ENCODE data around the gene CATSPER4. TPM values are rescaled to one million over a fixed set of nuclear protein-coding genes. Genes with fewer than 3 reads are reported as not detected.
A peak's percentile ranks its signal among the peaks of the same experiment; 100 is the strongest.

Gene CATSPER4
- total RNA-seq, 1 donor from 2014 or later: 0.29 TPM

DNA sequence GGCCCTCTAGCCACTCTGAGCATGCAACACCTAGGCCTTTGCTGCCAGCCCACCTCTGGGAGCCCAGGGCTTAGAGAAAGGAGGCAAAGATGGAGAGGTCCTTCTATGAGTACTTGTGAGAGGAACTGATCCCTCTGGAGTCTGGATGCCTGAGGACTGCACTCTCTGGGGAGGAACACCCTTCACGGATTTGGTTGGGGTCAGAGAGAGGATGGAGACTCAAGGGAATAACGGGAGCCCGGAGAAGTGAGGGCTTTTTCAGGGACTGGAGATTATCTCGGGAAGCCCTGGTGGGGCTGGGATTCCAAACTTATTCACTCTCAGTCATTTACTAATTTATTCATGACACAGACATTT lies 21.2 kb upstream of the CATSPER4 start:
- H3K27ac Mint-ChIP-seq: peak overlapping the region; percentile 85
- H3K27me3 Mint-ChIP-seq (ENCODE audit: low read depth): no peaks in the 10 kb centered on the region
- H3K36me3 Mint-ChIP-seq: no peaks in the 10 kb centered on the region
- TF ChIP-seq, protein P1, sequence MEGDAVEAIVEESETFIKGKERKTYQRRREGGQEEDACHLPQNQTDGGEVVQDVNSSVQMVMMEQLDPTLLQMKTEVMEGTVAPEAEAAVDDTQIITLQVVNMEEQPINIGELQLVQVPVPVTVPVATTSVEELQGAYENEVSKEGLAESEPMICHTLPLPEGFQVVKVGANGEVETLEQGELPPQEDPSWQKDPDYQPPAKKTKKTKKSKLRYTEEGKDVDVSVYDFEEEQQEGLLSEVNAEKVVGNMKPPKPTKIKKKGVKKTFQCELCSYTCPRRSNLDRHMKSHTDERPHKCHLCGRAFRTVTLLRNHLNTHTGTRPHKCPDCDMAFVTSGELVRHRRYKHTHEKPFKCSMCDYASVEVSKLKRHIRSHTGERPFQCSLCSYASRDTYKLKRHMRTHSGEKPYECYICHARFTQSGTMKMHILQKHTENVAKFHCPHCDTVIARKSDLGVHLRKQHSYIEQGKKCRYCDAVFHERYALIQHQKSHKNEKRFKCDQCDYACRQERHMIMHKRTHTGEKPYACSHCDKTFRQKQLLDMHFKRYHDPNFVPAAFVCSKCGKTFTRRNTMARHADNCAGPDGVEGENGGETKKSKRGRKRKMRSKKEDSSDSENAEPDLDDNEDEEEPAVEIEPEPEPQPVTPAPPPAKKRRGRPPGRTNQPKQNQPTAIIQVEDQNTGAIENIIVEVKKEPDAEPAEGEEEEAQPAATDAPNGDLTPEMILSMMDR (IDR thresholded peaks at IDR 0.05; ENCODE audit: unreplicated experiment): no peak
- H3K9me3 Mint-ChIP-seq: no peaks in the 10 kb centered on the region
- peaks cover 31% of the 10 kb centered on the region for H3K4me1 Mint-ChIP-seq
- DNase-seq (ENCODE audit: low spot score in 2 of 2, unreplicated experiment in 2 of 2): no peak
- peak overlapping the region; percentile 87 for H3K4me3 Mint-ChIP-seq

DNA sequence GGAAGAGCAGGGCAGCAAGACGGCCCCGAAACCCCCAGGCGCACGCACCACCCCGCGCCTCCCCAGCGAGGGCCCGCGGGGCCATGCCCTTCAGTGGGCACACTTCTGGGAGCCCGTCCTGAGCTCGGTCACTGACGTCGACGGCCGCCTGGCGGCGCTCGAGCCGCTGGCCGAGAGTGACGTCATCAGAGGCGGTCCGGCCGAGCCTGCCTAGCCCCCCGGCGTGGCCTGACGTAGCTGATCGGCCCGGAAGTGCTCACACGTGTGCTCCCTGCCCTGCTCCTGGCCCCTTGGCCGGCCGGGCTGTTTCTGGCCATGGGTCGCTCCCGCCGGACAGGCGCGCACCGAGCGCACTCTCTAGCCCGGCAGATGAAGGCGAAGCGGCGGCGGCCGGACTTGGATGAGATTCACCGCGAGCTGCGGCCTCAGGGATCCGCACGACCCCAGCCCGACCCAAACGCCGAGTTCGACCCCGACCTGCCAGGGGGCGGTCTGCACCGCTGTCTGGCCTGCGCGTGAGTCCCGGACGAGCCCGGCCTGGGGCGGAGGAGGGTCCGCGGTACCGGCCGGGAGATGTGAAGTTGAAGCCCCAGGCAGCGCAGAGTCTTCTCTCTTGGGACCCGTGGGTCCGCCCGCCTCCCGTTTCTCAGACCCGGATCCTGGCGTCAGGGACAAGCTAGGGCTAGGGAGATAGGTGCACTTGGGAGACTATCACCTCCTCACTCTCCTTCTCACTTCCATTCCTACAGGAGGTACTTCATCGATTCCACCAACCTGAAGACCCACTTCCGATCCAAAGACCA lies 20.5 kb upstream of the CATSPER4 start, which contains the start of gene ZNF593:
TSS of gene ZNF593 (plus strand) at position 240 of the 803 bp plus-strand sequence. CDS start at position 316, 76 bp downstream.
- Mint-ChIP-seq H3K4me3 (peak within 1 kb of the TSS; percentile 87), H3K4me1 (peaks cover 25% of the 10 kb centered on the region), H3K9me3 (no peaks in the 10 kb centered on the region), H3K36me3 (no peaks in the 10 kb centered on the region), H3K27me3 (ENCODE audit: low read depth) (no peaks in the 10 kb centered on the region), H3K27ac (peak within 1 kb of the TSS; percentile 93)
- peak; percentile 85 to 93 for DNase-seq (ENCODE audit: low spot score in 2 of 2, unreplicated experiment in 2 of 2)
- TF ChIP-seq, protein P1 (IDR thresholded peaks at IDR 0.05; ENCODE audit: unreplicated experiment): peak; percentile 94

DNA sequence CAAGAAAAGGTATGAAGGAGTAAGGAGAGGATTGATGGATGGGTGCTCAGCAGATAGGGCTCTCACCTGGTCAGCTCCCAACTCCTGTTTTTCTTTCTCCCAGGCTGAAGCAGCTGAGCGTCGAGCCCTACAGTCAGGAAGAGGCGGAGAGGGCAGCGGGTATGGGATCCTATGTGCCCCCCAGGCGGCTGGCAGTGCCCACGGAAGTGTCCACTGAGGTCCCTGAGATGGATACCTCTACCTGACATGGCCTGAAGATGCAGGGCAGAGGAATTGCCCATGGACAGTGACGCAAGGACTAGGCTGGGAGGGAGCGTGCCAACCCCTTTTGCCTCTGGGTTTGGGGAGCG lies 20.0 kb upstream of the CATSPER4 start:
- no peak for DNase-seq (ENCODE audit: low spot score in 2 of 2, unreplicated experiment in 2 of 2)
- H3K36me3 Mint-ChIP-seq: no peaks in the 10 kb centered on the region
- H3K4me1 Mint-ChIP-seq: peaks cover 25% of the 10 kb centered on the region
- H3K27me3 Mint-ChIP-seq (ENCODE audit: low read depth): no peaks in the 10 kb centered on the region
- H3K9me3 Mint-ChIP-seq: no peaks in the 10 kb centered on the region
- peak overlapping the region; percentile 61 for H3K27ac Mint-ChIP-seq
- H3K4me3 Mint-ChIP-seq: peak overlapping the region; percentile 87
- TF ChIP-seq, protein P1 (IDR thresholded peaks at IDR 0.05; ENCODE audit: unreplicated experiment): no peak

DNA sequence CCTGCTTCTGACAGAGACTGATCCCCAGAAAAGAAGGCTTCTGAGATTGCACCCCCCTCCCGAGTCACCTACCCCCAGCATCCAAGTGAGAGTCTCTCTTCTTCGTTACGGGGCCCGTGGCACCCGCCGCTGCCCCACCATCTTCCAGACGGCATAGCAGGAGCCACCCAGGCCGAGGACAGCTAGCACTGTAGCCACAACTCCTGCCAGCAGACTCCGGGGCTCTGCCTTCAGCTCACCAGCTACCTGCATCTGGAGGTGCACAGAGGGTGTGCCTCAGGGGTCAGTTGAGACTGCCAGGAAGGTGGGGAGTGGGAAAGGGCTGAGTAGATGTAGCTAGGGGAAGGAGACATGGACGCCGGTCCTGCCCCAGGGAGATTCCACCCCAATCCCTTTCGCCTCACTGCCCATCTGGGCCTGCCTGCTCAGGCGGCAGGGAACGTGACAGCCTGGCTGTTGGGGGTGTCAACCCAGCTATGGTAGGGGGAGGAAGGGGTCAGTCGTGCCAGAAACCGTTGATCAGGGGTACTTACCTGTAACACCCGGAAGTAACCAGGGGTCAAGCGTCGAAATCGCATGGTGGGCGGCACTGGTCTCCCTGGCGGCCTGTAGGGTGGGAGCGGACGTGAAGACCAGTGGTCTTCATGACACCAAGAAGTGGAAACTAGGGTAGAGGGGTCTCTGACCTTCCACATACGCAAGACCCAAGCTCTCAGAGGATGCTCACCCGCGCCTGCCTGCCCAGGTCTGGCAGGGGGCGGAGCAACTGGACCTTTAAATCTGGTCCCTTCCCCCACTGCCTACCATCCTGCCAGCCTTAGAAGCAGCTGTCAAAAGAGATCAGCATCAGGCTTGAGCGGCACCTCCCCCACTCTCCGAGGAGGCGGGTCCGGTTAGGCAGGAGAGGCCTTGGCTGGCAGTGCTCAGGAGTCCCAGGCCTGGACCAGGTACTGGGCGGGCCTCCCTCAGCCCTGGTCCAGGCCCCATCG lies 19.0 kb upstream of the CATSPER4 start, which contains the start of gene ZNF593OS:
TSS of gene ZNF593OS (minus strand) at position 749 of the 989 bp plus-strand sequence. CDS start at position 578, 171 bp downstream.
- peak within 1 kb of the TSS; percentile 87 for H3K4me3 Mint-ChIP-seq
- H3K36me3 Mint-ChIP-seq: no peaks in the 10 kb centered on the region
- no peaks in the 10 kb centered on the region for H3K9me3 Mint-ChIP-seq
- TF ChIP-seq, protein P1 (IDR thresholded peaks at IDR 0.05; ENCODE audit: unreplicated experiment): no peak
- no peak for DNase-seq (ENCODE audit: low spot score in 2 of 2, unreplicated experiment in 2 of 2)
- H3K4me1 Mint-ChIP-seq: peaks cover 25% of the 10 kb centered on the region
- no peaks in the 10 kb centered on the region for H3K27me3 Mint-ChIP-seq (ENCODE audit: low read depth)
- H3K27ac Mint-ChIP-seq: no peak within 1 kb of the TSS

DNA sequence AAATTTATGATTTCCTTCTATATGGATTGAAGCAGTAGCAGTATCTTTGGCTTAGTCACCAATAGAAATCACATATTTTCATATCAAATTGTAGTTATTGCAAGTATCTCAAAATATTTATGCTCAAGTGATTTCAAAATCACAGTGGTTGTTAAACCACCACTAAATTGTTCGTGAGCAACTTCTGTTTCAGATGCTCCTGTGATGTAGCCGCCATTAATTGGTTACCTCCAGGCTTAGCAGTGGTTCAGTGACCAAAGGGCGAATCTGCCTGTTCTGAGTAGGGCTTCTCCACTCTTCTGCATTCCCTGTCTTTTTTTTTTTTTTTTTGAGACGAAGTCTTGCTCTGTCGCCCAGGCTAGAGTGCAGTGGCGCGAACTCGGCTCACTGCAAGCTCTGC lies 15.1 kb upstream of the CATSPER4 start:
- Mint-ChIP-seq H3K9me3 (no peaks in the 10 kb centered on the region), H3K4me3 (no peak overlapping the region), H3K4me1 (peaks cover 20% of the 10 kb centered on the region), H3K36me3 (peaks cover 1% of the 10 kb centered on the region), H3K27ac (no peak overlapping the region), H3K27me3 (ENCODE audit: low read depth) (no peaks in the 10 kb centered on the region)
- DNase-seq (ENCODE audit: low spot score in 2 of 2, unreplicated experiment in 2 of 2): no peak
- TF ChIP-seq, protein P1 (IDR thresholded peaks at IDR 0.05; ENCODE audit: unreplicated experiment): no peak

All from mesothelial cell of epicardium (in vitro differentiated cells).